Gastrocnemius medialis (tissue), 4 donors: ENCODE measurements around the gene HTR7.

Source experiments
- CTCF ChIP-seq, 5 experiments: fragments of 450-650 bp in 3 of 5; fragments of 200-600 bp in 2 of 5; sonication (generic) in 2 of 5; IDR thresholded peaks in 4 of 5; conservative IDR thresholded peaks in 1 of 5; 1 replicate in 4 of 5; 2 replicates in 1 of 5; pipeline ENCODE4 v1.5.1; 2016 to 2019; ENCODE audit warnings: antibody characterized with exemption in 5 of 5, mild to moderate bottlenecking in 3 of 5, moderate library complexity in 3 of 5
- POLR2A ChIP-seq, 2 donors: fragments of 450-650 bp; IDR thresholded peaks; one replicate each; pipeline ENCODE4 v1.6.1; 2017; ENCODE audit warnings: antibody characterized with exemption in 2 of 2, mild to moderate bottlenecking in 2 of 2, moderate library complexity in 2 of 2

- TF ChIP-seq CTCF (IDR thresholded peaks at IDR 0.05 in 4 of 5, conservative IDR thresholded peaks at IDR 0.05 in 1 of 5) (no peak), POLR2A (IDR thresholded peaks at IDR 0.05) (no peak)
These were observed 15.1 kb downstream of the HTR7 start for GRCh38 chr10:90842725-90843124.
